Trophoblast cell (in vitro differentiated cells and primary cell): ENCODE measurements around the gene BPIFB2.

ENCODE experiments used
- DNase-seq, 2 donors: peaks; one replicate each; pipeline ENCODE4 v3.0.0-alpha.2; 2016
- H2AFZ ChIP-seq: 2 replicates; pipeline ENCODE4 v1.6.1; 2013; ENCODE audit warnings: low read length, moderate library complexity, mild to moderate bottlenecking; ENCODE audit not compliant: insufficient read depth, poor library complexity
- H2AK5ac ChIP-seq: 2 replicates; pipeline ENCODE4 v1.6.1; 2013; ENCODE audit warnings: mild to moderate bottlenecking, low read length
- H2BK120ac ChIP-seq: 2 replicates; pipeline ENCODE4 v1.6.1; 2013; ENCODE audit warnings: low read length, mild to moderate bottlenecking, moderate library complexity; ENCODE audit not compliant: insufficient read depth, poor library complexity
- H2BK12ac ChIP-seq: 2 replicates; pipeline ENCODE4 v1.6.1; 2013; ENCODE audit warnings: mild to moderate bottlenecking, low read length, moderate library complexity
- H2BK5ac ChIP-seq: 2 replicates; pipeline ENCODE4 v1.6.1; 2013; ENCODE audit warnings: low read length, low read depth, moderate library complexity, mild to moderate bottlenecking; ENCODE audit not compliant: poor library complexity
- H3K14ac ChIP-seq: 2 replicates; pipeline ENCODE4 v1.6.1; 2013; ENCODE audit warnings: mild to moderate bottlenecking, low read length
- H3K18ac ChIP-seq: 2 replicates; pipeline ENCODE4 v1.6.1; 2013; ENCODE audit warnings: mild to moderate bottlenecking, low read length
- H3K23ac ChIP-seq: 2 replicates; pipeline ENCODE4 v1.6.1; 2013; ENCODE audit warnings: low read length
- H3K27ac ChIP-seq: 2 replicates; pipeline ENCODE4 v1.5.1; 2013; ENCODE audit warnings: low read depth, mild to moderate bottlenecking, inconsistent platforms, low read length, moderate library complexity
- H3K27me3 ChIP-seq: 2 replicates; pipeline ENCODE4 v1.6.1; 2013; ENCODE audit warnings: inconsistent platforms, mild to moderate bottlenecking, low read length, moderate library complexity; ENCODE audit not compliant: insufficient read depth
- H3K36me3 ChIP-seq, 2 experiments: 1 replicate in 1 of 2; 2 replicates in 1 of 2; pipeline ENCODE4 v1.6.1; 2013; ENCODE audit warnings: low read length in 2 of 2, mild to moderate bottlenecking in 2 of 2, moderate library complexity in 1 of 2; ENCODE audit not compliant: insufficient read depth in 2 of 2, control insufficient read depth in 1 of 2
- H3K4ac ChIP-seq: 2 replicates; pipeline ENCODE4 v1.6.1; 2013; ENCODE audit warnings: low read depth, mild to moderate bottlenecking, low read length, moderate library complexity
- H3K4me1 ChIP-seq, 2 experiments: 1 replicate in 1 of 2; 2 replicates in 1 of 2; pipeline ENCODE4 v1.6.1; 2013; ENCODE audit warnings: low read length in 2 of 2, mild to moderate bottlenecking in 2 of 2, moderate library complexity in 1 of 2; ENCODE audit not compliant: insufficient read depth in 2 of 2, control insufficient read depth in 1 of 2
- H3K4me2 ChIP-seq: 2 replicates; pipeline ENCODE4 v1.6.1; 2013; ENCODE audit warnings: inconsistent platforms, mild to moderate bottlenecking, low read length, moderate library complexity
- H3K4me3 ChIP-seq: 2 replicates; pipeline ENCODE4 v1.5.1; 2013; ENCODE audit warnings: mild to moderate bottlenecking, low read depth, low read length, inconsistent platforms
- H3K79me1 ChIP-seq: one replicate; pipeline ENCODE4 v1.6.1; 2013; ENCODE audit warnings: low read length
- H3K79me2 ChIP-seq: 2 replicates; pipeline ENCODE4 v1.6.1; 2013; ENCODE audit warnings: low read length, mild to moderate bottlenecking; ENCODE audit not compliant: control insufficient read depth, insufficient read depth, poor library complexity
- H3K9ac ChIP-seq: 2 replicates; pipeline ENCODE4 v1.6.1; 2013; ENCODE audit warnings: mild to moderate bottlenecking, low read length
- H3K9me3 ChIP-seq: 2 replicates; pipeline ENCODE4 v1.6.1; 2013; ENCODE audit warnings: low read depth, mild to moderate bottlenecking, control low read depth, inconsistent platforms, low read length; ENCODE audit not compliant: insufficient read depth
- H4K12ac ChIP-seq: 2 replicates; pipeline ENCODE4 v1.6.1; 2013; ENCODE audit warnings: low read depth, mild to moderate bottlenecking, low read length, moderate library complexity
- H4K8ac ChIP-seq: 2 replicates; pipeline ENCODE4 v1.6.1; 2013; ENCODE audit warnings: low read depth, mild to moderate bottlenecking, low read length, moderate library complexity
- H4K91ac ChIP-seq: one replicate; pipeline ENCODE4 v1.6.1; 2013; ENCODE audit warnings: low read depth, mild to moderate bottlenecking, low read length, moderate library complexity
- WGBS: extraction: QIAGEN DNeasy Blood & Tissue Kit; methylation state at CpG from one replicate; pipeline ENCODE4 v1.1.7; 2013; ENCODE audit warnings: missing lambda C conversion rate; ENCODE audit not compliant: insufficient read length, insufficient coverage; ENCODE audit errors: extremely low coverage; 5-methylcytosine and 5-hydroxymethylcytosine counted together

The BPIFB2 gene

GRCh38 chr20:32997431-32997830 is 10.1 kb upstream of the BPIFB2 start:
- Histone ChIP-seq H4K12ac (no peak overlapping the region), H4K91ac (no peak overlapping the region), H3K4me1 (no peaks in the 10 kb centered on the region), H3K27me3 (no peaks in the 10 kb centered on the region), H3K4me2 (no peak overlapping the region), H3K9me3 (no peaks in the 10 kb centered on the region), H4K8ac (no peak overlapping the region), H2AK5ac (no peak overlapping the region), H3K14ac (no peak overlapping the region), H2BK5ac (no peak overlapping the region), H3K79me2 (no peaks in the 10 kb centered on the region), H3K9ac (no peak overlapping the region), H3K23ac (no peak overlapping the region), H3K4ac (no peak overlapping the region), H3K79me1 (no peaks in the 10 kb centered on the region), H2BK120ac (no peak overlapping the region), H3K18ac (no peak overlapping the region), H2BK12ac (no peak overlapping the region), H3K4me3 (no peak overlapping the region), H3K27ac (no peak overlapping the region), H2AFZ (no peak overlapping the region), H3K36me3 (no peaks in the 10 kb centered on the region)
- no CpG with 5 or more reads among the region's 2 CpGs for WGBS
- no peak for DNase-seq

GRCh38 chr20:32999603-33000250 is 7.8 kb upstream of the BPIFB2 start:
- no peak overlapping the region for H4K8ac ChIP-seq
- no peak overlapping the region for H2AK5ac ChIP-seq
- no peaks in the 10 kb centered on the region for H3K4me1 ChIP-seq
- no CpG with 5 or more reads among the region's 9 CpGs for WGBS
- H3K18ac ChIP-seq = no peak overlapping the region
- H4K12ac ChIP-seq = no peak overlapping the region
- no peaks in the 10 kb centered on the region for H3K9me3 ChIP-seq
- H3K79me1 ChIP-seq = no peaks in the 10 kb centered on the region
- no peak overlapping the region for H3K4me2 ChIP-seq
- no peaks in the 10 kb centered on the region for H3K79me2 ChIP-seq
- no peak for DNase-seq
- H3K9ac ChIP-seq = no peak overlapping the region
- no peak overlapping the region for H3K27ac ChIP-seq
- H2BK120ac ChIP-seq = no peak overlapping the region
- H3K4me3 ChIP-seq = no peak overlapping the region
- H3K4ac ChIP-seq = no peak overlapping the region
- H3K36me3 ChIP-seq = no peaks in the 10 kb centered on the region
- H4K91ac ChIP-seq = no peak overlapping the region
- no peak overlapping the region for H2BK5ac ChIP-seq
- H2BK12ac ChIP-seq = no peak overlapping the region
- H2AFZ ChIP-seq = no peak overlapping the region
- H3K23ac ChIP-seq = no peak overlapping the region
- H3K14ac ChIP-seq = no peak overlapping the region
- no peaks in the 10 kb centered on the region for H3K27me3 ChIP-seq

- Histone ChIP-seq H4K12ac (no peak overlapping the region), H3K4ac (no peak overlapping the region)
These were observed 6.6 kb upstream of the BPIFB2 start for GRCh38 chr20:33000802-33001466.

GRCh38 chr20:33002087-33002808 is 5.3 kb upstream of the BPIFB2 start:
- H3K4me2 ChIP-seq = no peak overlapping the region
- H2BK5ac ChIP-seq = no peak overlapping the region
- no peak overlapping the region for H3K14ac ChIP-seq
- H3K18ac ChIP-seq = no peak overlapping the region
- H3K9ac ChIP-seq = no peak overlapping the region
- H3K36me3 ChIP-seq = no peaks in the 10 kb centered on the region
- H2BK120ac ChIP-seq = no peak overlapping the region
- no peaks in the 10 kb centered on the region for H3K4me1 ChIP-seq
- no peak overlapping the region for H2AFZ ChIP-seq
- no peaks in the 10 kb centered on the region for H3K79me2 ChIP-seq
- H3K27me3 ChIP-seq = no peaks in the 10 kb centered on the region
- no peak overlapping the region for H4K8ac ChIP-seq
- no peak overlapping the region for H4K12ac ChIP-seq
- H3K4ac ChIP-seq = no peak overlapping the region
- H2BK12ac ChIP-seq = no peak overlapping the region
- DNase-seq = no peak
- WGBS = no CpG with 5 or more reads among the region's 7 CpGs
- no peak overlapping the region for H2AK5ac ChIP-seq
- no peak overlapping the region for H4K91ac ChIP-seq
- no peaks in the 10 kb centered on the region for H3K79me1 ChIP-seq
- no peak overlapping the region for H3K23ac ChIP-seq
- H3K27ac ChIP-seq = no peak overlapping the region
- H3K4me3 ChIP-seq = no peak overlapping the region
- H3K9me3 ChIP-seq = no peaks in the 10 kb centered on the region

More at GRCh38 chr20:33000802-33001466, 6.6 kb upstream of the BPIFB2 start:
- DNase-seq = no peak
- H3K4me2 ChIP-seq = no peak overlapping the region
- WGBS = no CpG with 5 or more reads among the region's 9 CpGs
- no peak overlapping the region for H3K4me3 ChIP-seq
- H3K27me3 ChIP-seq = no peaks in the 10 kb centered on the region
- H2BK5ac ChIP-seq = no peak overlapping the region
- no peaks in the 10 kb centered on the region for H3K4me1 ChIP-seq
- no peak overlapping the region for H4K8ac ChIP-seq
- no peak overlapping the region for H2AK5ac ChIP-seq
- H3K79me2 ChIP-seq = no peaks in the 10 kb centered on the region
- H3K79me1 ChIP-seq = no peaks in the 10 kb centered on the region
- no peak overlapping the region for H2BK120ac ChIP-seq
- H2BK12ac ChIP-seq = no peak overlapping the region
- H4K91ac ChIP-seq = no peak overlapping the region
- no peaks in the 10 kb centered on the region for H3K9me3 ChIP-seq
- H3K27ac ChIP-seq = no peak overlapping the region
- H2AFZ ChIP-seq = no peak overlapping the region
- H3K23ac ChIP-seq = no peak overlapping the region
- H3K14ac ChIP-seq = no peak overlapping the region
- H3K18ac ChIP-seq = no peak overlapping the region
- H3K9ac ChIP-seq = no peak overlapping the region
- no peaks in the 10 kb centered on the region for H3K36me3 ChIP-seq
